OCI-LY7 (cell line): ENCODE data around the gene MAP4K2. TPM values are rescaled to one million over a fixed set of nuclear protein-coding genes. Genes with fewer than 3 reads are reported as not detected.

ENCODE experiments used
- BruUV-seq: library from RNA; stranded (reverse); fragments of 400-500 nt; replicated peaks from 2 replicates; lab custom pipeline; 2021; lab: Mats Ljungman, UMichigan
- CTCF ChIA-PET: fragments of 300-600 bp; sonication (Branson Sonifier 250); formaldehyde crosslinking; loops from one replicate; lab custom pipeline; 2022; ENCODE audit warnings: antibody characterized with exemption; ENCODE audit not compliant: unreplicated experiment; lab: Charles Lee
- POLR2A ChIA-PET: fragments of 300-600 bp; sonication (Branson Sonifier 250); formaldehyde crosslinking; loops from one replicate; lab custom pipeline; 2022; ENCODE audit warnings: antibody characterized with exemption; lab: Charles Lee
- DNase-seq: peaks from one replicate; pipeline ENCODE4 v3.0.0-alpha.2; 2015; ENCODE audit warnings: low spot score
- H2AFZ ChIP-seq: fragments of 200-600 bp; sonication (generic), shearing (Covaris generic); 2 replicates; pipeline ENCODE4 v1.6.1; 2014; ENCODE audit warnings: mild to moderate bottlenecking, antibody characterized with exemption, low read length, moderate library complexity
- H3K27ac ChIP-seq: fragments of 200-600 bp; sonication (generic); 2 replicates; pipeline ENCODE4 v1.5.1; 2014; ENCODE audit warnings: mixed run types, low read depth, mild to moderate bottlenecking, moderate library complexity, low read length, inconsistent platforms; ENCODE audit not compliant: poor library complexity, severe bottlenecking
- H3K36me3 ChIP-seq: fragments of 200-600 bp; sonication (generic); 2 replicates; pipeline ENCODE4 v1.6.1; 2014; ENCODE audit warnings: mild to moderate bottlenecking, antibody characterized with exemption, low read length, moderate library complexity, mixed read lengths; ENCODE audit not compliant: insufficient read depth
- H3K4me1 ChIP-seq: fragments of 200-600 bp; sonication (generic); 2 replicates; pipeline ENCODE4 v1.5.1; 2014; ENCODE audit warnings: mild to moderate bottlenecking, low read length; ENCODE audit not compliant: insufficient read depth, poor library complexity, severe bottlenecking
- H3K4me2 ChIP-seq: fragments of 200-600 bp; sonication (generic); 2 replicates; pipeline ENCODE4 v1.6.1; 2014; ENCODE audit warnings: mild to moderate bottlenecking, low read length
- H3K4me3 ChIP-seq: fragments of 200-600 bp; sonication (generic); 2 replicates; pipeline ENCODE4 v1.5.1; 2014; ENCODE audit warnings: mild to moderate bottlenecking, low read depth, low read length; ENCODE audit not compliant: poor library complexity, severe bottlenecking
- H3K79me2 ChIP-seq: fragments of 200-600 bp; sonication (generic); 2 replicates; pipeline ENCODE4 v1.6.1; 2016; ENCODE audit warnings: low read depth, mild to moderate bottlenecking, low read length, moderate library complexity, mixed read lengths; ENCODE audit not compliant: insufficient read depth
- H3K9me2 ChIP-seq: fragments of 200-600 bp; sonication (generic); 2 replicates; pipeline ENCODE4 v1.6.1; 2016; ENCODE audit warnings: mild to moderate bottlenecking, low read length, mixed read lengths; ENCODE audit not compliant: insufficient read depth
- H3K9me3 ChIP-seq: fragments of 200-600 bp; sonication (generic); 2 replicates; pipeline ENCODE4 v1.6.1; 2014; ENCODE audit warnings: mild to moderate bottlenecking, mixed run types, low read length, mixed read lengths
- H4K20me1 ChIP-seq: fragments of 200-600 bp; sonication (generic); 2 replicates; pipeline ENCODE4 v1.6.1; 2014; ENCODE audit warnings: mild to moderate bottlenecking, antibody characterized with exemption, low read length, moderate library complexity, mixed read lengths; ENCODE audit not compliant: insufficient read depth
- EZH2phosphoT487 ChIP-seq: fragments of 200-600 bp; sonication (generic); IDR thresholded peaks from 2 replicates; pipeline ENCODE4 v1.6.1; 2018; ENCODE audit warnings: low read depth, borderline replicate concordance, mild to moderate bottlenecking, mixed run types, antibody characterized with exemption, low read length, moderate library complexity, mixed read lengths
- intact Hi-C: fragments of 100-400 bp; cut with micrococcal nuclease; formaldehyde crosslinking; loops from one replicate; pipeline ENCODE4 v1.10.0; 2022; ENCODE audit not compliant: unreplicated experiment
- total RNA-seq, 2 experiments: library from RNA; depleted of rRNA in 1 of 2; stranded (reverse); fragments of >200 nt in 1 of 2; shearing (Covaris generic) in 1 of 2; gene quantifications; 2 replicates each; pipeline ENCODE4 v1.2.3, GENCODE V29; 2014 to 2022
- TF ChIP-seq, protein P1 (sequence below): fragments of 200-600 bp; sonication (generic); conservative IDR thresholded peaks from 2 replicates; pipeline ENCODE4 v1.5.1; 2014; ENCODE audit warnings: mild to moderate bottlenecking, antibody characterized with exemption, low read length, moderate library complexity, mixed read lengths

Gene MAP4K2
- total RNA-seq, 2 experiments from 2014 or later, result 110 to 115 TPM

DNA sequence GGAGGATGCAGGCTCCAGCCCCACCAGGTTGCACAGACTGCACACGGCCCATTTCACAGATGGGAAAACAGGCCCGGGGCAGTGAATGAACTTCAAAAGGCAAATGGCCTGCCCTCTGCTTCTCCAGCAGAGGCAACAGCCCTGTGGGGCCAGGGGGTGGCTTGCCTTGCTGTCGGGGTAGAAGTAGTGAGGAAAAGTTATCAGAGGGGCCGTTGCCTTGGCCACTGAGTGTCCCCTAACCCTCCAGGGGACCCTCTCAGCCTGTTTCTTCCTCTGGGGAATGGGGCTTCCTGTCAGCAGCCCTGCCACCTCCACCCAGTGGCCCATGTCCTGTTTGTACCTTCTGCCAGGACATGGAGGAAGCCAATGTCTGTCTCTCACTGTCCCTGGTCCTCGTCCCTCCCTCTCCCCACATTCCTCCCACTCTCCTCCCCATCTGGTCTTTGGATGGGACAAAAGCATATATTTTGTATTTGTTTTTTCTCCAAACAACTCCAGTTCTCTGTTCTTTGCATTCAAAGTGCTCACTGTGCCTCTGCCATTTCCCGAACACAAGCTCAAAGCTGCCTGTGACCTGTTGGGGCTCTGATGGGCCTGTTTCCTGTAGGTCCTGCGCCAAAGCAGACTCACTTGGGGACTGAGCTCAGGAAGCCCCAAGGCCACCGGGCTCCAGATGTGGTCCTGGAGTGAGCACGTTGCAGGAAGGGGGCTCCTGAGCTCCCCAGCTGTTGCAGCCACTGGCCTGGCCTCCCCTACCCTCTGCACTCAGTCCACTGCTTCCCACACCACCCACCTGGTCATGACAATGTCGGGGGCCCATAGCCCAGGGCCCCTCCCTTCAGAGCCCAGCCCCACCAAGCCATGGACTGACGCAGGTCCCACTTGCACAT, 9.5 kb downstream of the MAP4K2 start:
- Histone ChIP-seq H3K79me2 (no peaks in the 10 kb centered on the region), H3K4me3 (no peak overlapping the region), H2AFZ (no peak overlapping the region), H3K9me2 (no peaks in the 10 kb centered on the region), H3K4me1 (no peaks in the 10 kb centered on the region), H4K20me1 (no peaks in the 10 kb centered on the region), H3K4me2 (no peak overlapping the region), H3K9me3 (no peaks in the 10 kb centered on the region), H3K27ac (no peak overlapping the region), H3K36me3 (peaks cover 68% of the 10 kb centered on the region)
- DNase-seq, result no peak
- intact Hi-C loops, result no loop called here
- ChIA-PET CTCF (interaction anchor here (0.5 kb wide), 1 partner anchor 8 kb away, joined by 4 read pairs; no protein-coding TSS in a partner anchor), POLR2A (interaction anchor here (0.6 kb wide), 1 partner anchor 15 kb away, joined by 3 read pairs; the partner anchor contains the start of gene SF1)
- BruUV-seq, result no TSS peak
- no peak for TF ChIP-seq EZH2phosphoT487
- TF ChIP-seq, protein P1, sequence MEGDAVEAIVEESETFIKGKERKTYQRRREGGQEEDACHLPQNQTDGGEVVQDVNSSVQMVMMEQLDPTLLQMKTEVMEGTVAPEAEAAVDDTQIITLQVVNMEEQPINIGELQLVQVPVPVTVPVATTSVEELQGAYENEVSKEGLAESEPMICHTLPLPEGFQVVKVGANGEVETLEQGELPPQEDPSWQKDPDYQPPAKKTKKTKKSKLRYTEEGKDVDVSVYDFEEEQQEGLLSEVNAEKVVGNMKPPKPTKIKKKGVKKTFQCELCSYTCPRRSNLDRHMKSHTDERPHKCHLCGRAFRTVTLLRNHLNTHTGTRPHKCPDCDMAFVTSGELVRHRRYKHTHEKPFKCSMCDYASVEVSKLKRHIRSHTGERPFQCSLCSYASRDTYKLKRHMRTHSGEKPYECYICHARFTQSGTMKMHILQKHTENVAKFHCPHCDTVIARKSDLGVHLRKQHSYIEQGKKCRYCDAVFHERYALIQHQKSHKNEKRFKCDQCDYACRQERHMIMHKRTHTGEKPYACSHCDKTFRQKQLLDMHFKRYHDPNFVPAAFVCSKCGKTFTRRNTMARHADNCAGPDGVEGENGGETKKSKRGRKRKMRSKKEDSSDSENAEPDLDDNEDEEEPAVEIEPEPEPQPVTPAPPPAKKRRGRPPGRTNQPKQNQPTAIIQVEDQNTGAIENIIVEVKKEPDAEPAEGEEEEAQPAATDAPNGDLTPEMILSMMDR, result no peak

DNA sequence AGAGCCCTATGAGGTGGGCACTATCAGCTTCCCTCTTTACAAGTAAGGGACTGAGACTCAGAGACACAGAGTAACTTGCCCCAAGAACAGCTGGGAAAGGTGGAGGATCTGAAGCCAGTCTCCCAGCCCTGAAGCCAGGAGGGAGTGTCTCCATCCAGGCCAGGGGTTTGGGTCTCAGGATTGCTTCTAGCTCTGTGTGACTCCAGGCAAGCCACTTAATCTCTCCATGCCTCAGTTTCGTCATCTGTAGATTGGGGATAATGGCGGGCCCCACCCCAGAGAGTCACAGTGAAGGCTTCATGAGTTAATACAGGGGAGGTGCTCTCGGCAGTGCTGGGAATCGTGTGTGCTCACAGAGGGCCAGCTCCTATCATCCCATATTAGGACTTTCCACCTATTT, 10.5 kb downstream of the MAP4K2 start:
- Histone ChIP-seq H3K4me3 (no peak overlapping the region), H3K9me2 (no peaks in the 10 kb centered on the region), H2AFZ (no peak overlapping the region), H3K4me1 (peaks cover 5% of the 10 kb centered on the region), H3K36me3 (peaks cover 71% of the 10 kb centered on the region), H3K27ac (no peak overlapping the region), H3K79me2 (no peaks in the 10 kb centered on the region), H4K20me1 (no peaks in the 10 kb centered on the region), H3K9me3 (no peaks in the 10 kb centered on the region), H3K4me2 (no peak overlapping the region)
- DNase-seq, result no peak
- CTCF ChIA-PET, result no interaction called here
- intact Hi-C loops, result no loop called here
- TF ChIP-seq EZH2phosphoT487, result no peak
- TF ChIP-seq, protein P1, result no peak
- POLR2A ChIA-PET, result no interaction called here
- BruUV-seq, result no TSS peak

DNA sequence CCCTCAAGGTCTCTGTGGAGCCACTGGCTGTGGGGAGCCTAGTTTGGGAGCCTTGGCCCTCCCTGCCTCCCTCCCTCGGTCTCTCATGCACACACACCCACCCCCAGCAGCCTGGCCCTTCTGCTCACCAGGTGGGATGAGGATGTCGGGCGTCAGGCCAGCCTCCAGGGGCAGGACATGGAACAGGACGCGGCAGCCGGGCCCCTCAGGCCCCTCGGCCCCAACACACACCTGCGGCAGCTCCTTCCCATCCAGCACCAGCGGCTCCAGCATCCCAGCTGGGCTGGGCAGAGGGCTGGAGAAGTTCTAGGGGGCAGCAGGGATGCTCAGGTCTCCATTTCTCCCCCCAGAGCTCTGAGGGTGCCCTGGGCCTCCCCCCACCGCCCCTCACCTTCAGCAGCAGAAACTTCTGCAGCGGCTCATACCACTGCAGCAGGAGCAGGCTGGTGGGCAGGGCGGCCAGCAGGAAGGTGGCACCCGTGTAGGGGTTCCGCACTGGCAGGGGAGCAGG, 11.2 kb downstream of the MAP4K2 start:
- no peak overlapping the region for H3K27ac ChIP-seq
- no peak overlapping the region for H3K4me3 ChIP-seq
- no peaks in the 10 kb centered on the region for H3K9me3 ChIP-seq
- no peaks in the 10 kb centered on the region for H4K20me1 ChIP-seq
- no TSS peak for BruUV-seq
- no peak overlapping the region for H3K4me2 ChIP-seq
- H3K36me3 ChIP-seq, result peaks cover 69% of the 10 kb centered on the region
- no peak for TF ChIP-seq EZH2phosphoT487
- TF ChIP-seq, protein P1, result no peak
- no peak for DNase-seq
- H3K79me2 ChIP-seq, result no peaks in the 10 kb centered on the region
- H3K4me1 ChIP-seq, result peaks cover 7% of the 10 kb centered on the region
- CTCF ChIA-PET, result no interaction called here
- intact Hi-C loops, result no loop called here
- H2AFZ ChIP-seq, result no peak overlapping the region
- H3K9me2 ChIP-seq, result no peaks in the 10 kb centered on the region
- POLR2A ChIA-PET, result no interaction called here
